ENCODE measurements around the gene CMTR1.

CMTR1 gene

DNA sequence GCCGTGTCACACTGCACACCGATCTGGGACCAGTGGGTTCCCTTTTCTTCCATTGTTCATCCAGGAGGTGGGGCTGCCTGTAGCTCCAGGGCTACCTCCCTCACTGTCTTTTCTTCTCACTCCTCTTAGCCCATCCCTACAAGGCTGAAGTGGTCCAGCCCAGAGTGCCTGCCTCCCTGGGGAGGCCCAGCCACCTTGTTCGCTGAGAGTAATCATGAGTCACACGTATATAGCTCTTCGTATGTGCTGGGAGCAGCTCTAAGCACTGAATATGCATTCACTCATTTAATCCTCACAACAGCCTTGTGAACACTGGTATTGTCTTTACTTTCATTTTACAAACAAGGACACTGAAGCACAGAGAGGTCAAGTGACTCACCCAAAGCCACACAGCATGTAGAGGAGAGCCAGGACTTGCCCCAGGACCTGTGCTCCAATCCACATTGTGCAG lies 81.3 kb downstream of the CMTR1 start:
- DNase-seq (ENCODE audit: low read depth), result no peak

DNA sequence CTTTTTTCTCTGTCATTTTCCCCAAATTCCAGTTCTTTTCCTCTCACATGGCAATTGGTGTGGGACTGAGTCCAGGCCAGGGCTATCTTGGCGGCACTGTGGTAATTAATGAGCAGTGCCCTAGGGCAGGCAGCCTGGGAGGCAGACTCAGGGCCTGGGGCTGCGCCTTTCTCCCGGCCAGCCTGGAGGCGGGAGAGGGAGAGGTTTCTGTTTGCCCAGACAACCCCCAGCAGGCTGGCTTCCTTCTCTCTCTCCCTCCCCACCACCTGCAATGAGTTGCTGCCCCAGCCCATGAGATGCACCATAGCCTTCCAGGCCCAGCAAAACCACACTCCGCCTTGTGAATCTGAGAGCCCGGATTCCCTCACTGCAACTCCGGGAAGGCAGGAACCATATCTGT lies 81.8 kb downstream of the CMTR1 start:
- DNase-seq (ENCODE audit: low read depth), result no peak

DNA sequence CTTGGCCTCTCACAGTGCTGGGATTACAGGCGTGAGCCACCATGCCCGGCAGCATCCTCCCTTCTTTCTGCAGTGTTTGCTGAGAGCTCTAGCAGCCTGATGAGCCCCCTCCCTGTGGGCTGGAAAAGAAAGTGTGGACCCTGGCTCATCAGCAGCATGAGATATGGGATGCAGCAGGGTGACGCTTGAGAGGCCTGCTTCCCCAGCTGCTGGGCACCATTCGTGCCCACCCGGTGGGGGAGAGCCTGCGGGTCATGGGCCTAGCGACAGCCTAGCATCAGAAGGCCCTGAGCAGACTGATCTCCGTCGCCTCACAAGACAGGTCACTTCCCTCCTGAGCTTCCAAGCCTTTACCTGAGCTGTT lies 82.7 kb downstream of the CMTR1 start:
- no peak for DNase-seq (ENCODE audit: low read depth)

- DNase-seq (ENCODE audit: low read depth), result peak; percentile 77
Observed at GRCh38 chr6:37516076-37516919, 83.3 kb downstream of the CMTR1 start.

GRCh38 chr6:37516920-37517405 lies 83.9 kb downstream of the CMTR1 start:
- DNase-seq (ENCODE audit: low read depth), result no peak

- DNase-seq (ENCODE audit: low read depth), result peak; percentile 58
Observed at GRCh38 chr6:37517411-37517812, 84.4 kb downstream of the CMTR1 start.

- no peak for DNase-seq (ENCODE audit: low read depth)
Observed at GRCh38 chr6:37518116-37518515, 85.1 kb downstream of the CMTR1 start.

DNA sequence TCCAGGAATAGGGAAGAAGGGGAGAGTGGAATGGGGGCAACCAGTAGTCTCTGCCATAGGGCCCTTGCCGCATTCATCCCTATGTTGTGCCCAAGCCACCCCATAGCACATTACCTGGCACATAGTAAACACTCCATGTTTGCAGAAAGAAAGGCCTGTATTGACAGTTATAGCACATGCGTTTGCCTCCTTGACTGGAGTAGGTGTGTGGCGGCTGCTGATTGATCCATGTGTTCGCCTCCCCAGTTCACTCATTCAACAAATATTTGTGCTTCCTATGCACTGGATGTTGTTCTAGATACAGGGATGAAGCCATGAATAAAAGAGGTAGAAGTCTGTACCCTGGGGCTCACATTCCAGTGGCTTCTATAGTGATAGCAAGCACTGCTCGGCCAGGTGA lies 86.4 kb downstream of the CMTR1 start:
- DNase-seq (ENCODE audit: low read depth), result no peak

DNA sequence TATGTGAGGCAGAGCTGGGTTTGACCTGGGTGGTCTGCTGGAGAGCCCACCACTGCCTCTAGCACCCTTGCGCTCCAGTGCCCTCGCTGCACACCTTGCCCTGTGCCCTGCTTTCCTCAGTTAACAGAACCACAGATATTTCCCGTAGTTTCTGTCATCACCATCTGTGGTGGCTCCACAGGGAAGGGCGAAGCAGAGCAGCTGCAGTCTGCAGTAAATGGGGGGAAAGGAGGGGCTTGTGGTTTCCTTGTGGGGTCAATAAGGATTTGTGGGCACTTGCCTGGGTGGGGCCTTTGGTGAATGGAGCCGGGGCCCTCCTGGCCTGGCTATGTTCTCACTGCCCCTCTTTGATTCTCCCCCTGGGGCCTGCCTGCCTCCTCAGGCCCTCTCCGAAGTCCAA lies 87.9 kb downstream of the CMTR1 start:
- no peak for DNase-seq (ENCODE audit: low read depth)

- DNase-seq (ENCODE audit: low read depth), result no peak
Observed at GRCh38 chr6:37521674-37522073, 88.7 kb downstream of the CMTR1 start.

DNA sequence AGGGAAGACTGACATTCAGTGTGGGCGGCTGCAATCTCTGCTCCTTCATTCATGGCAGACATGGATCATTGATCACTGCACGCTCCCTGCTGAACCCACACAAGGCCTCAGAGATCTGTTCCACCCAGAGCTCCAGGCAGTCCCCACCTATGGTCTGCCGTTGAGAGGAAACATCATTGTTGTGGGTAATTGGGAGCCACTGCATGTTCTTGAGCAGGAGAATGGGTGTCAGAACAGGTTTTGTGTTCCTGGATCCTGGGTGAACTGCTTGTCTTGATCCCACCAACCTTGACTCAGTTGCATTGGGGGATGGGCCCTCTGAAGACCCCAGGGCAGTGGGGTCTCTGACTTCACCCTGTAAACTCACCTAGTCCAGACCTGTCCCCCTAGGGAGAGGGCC lies 89.8 kb downstream of the CMTR1 start:
- no peak for DNase-seq (ENCODE audit: low read depth)

GRCh38 chr6:37523412-37523811 lies 90.4 kb downstream of the CMTR1 start:
- DNase-seq (ENCODE audit: low read depth), result no peak

GRCh38 chr6:37524025-37524969 lies 91.3 kb downstream of the CMTR1 start:
- DNase-seq (ENCODE audit: low read depth), result no peak

- DNase-seq (ENCODE audit: low read depth), result no peak
Observed at GRCh38 chr6:37524970-37525318, 91.9 kb downstream of the CMTR1 start.

DNA sequence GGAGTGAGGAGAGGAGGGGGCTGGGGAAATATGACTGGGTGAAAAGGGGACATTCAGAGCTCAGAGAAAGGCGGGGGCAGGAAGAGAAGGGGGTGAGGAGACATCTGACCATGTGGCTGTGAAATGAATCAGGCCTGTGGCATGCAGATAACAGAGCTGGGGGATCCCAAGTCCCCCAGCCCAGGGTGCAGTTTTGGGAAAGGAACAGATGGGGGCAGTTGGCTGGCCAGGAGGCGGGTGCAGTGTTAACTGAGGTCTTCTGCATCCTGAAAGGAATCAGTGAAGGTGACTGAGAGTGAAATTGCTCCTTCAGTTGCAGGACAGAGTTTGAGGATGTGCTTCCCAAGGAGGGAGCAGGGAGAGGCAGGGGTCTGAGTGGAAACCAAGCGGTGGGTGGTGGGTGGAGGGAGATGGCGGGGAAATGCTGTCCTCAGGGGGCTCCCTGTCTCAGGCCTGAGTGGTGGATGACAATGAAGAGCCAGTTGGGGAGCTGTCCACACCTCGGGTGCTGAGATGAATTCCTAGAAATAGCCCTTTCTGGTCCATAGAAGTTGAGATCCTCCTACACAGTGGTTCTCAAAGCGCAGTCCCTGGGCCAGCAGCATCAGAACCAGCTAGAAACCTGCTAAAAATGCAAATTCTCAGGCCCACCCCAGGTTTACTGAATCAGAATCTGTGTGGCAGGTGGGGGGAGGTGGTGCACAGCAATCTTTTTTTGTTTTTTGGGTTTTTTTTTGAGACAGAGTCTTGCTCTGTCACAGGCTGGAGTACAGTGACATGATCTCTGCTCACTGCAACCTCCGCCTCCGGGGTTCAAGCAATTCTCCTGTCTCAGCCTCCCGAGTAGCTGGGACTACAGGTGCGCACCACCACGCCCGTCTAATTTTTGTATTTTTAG lies 92.7 kb downstream of the CMTR1 start:
- DNase-seq (ENCODE audit: low read depth), result no peak

DNA sequence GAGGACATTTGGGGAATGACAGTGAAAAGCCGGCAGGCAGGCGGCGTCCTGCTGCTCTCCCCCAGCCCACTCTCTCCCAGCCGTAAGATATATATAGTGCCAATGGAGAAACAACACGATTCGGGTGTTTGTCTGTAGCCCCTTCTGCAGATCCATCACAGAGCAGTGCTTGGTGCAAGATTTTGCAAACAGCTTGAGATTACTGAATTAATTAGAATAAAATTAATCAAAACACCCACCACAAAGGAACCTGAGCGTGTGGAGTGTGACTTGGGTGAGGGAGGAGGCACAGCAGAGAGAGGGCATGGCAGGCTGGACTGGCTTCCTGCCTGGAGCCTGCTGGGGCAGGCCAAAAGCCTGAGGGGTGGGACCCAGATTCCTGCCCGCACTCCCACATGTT lies 95.5 kb downstream of the CMTR1 start:
- no peak for DNase-seq (ENCODE audit: low read depth)

- no peak for DNase-seq (ENCODE audit: low read depth)
Observed at GRCh38 chr6:37530297-37530696, 97.3 kb downstream of the CMTR1 start.

- DNase-seq (ENCODE audit: low read depth), result no peak
Observed at GRCh38 chr6:37531026-37531425, 98.0 kb downstream of the CMTR1 start.

Data from activated T-cell treated with anti-CD3 and anti-CD28 coated beads for 48 hours (primary cell).